Vagina (tissue), 2 donors: ENCODE data around the gene REEP1. TPM values are rescaled to one million over a fixed set of nuclear protein-coding genes. Genes with fewer than 3 reads are reported as not detected.
A peak's percentile ranks its signal among the peaks of the same experiment; 100 is the strongest.

ENCODE experiments used
- DNase-seq, 2 donors: peaks; one replicate each; pipeline ENCODE4 v3.0.0-alpha.2; 2017; ENCODE audit errors: extremely low spot score in 2 of 2
- H3K27ac ChIP-seq: fragments of 200-600 bp; sonication (generic); one replicate; pipeline ENCODE4 v1.5.1; 2019
- H3K27me3 ChIP-seq: fragments of 200-600 bp; sonication (generic); one replicate; pipeline ENCODE4 v1.5.1; 2019
- H3K36me3 ChIP-seq, 2 donors: fragments of 200-600 bp; sonication (generic); one replicate each; pipeline ENCODE4 v1.5.1; 2017 to 2019
- H3K4me1 ChIP-seq: fragments of 200-600 bp; sonication (generic); one replicate; pipeline ENCODE4 v1.5.1; 2019
- H3K4me3 ChIP-seq, 2 donors: fragments of 200-600 bp; sonication (generic); 1 replicate in 1 of 2; 2 replicates in 1 of 2; pipeline ENCODE4 v1.5.1; 2016 to 2019
- H3K9me3 ChIP-seq: fragments of 200-600 bp; sonication (generic); one replicate; pipeline ENCODE4 v1.5.1; 2019
- POLR2A ChIP-seq, 2 donors: fragments of 450-650 bp; IDR thresholded peaks; one replicate each; pipeline ENCODE4 v1.6.1; 2017; ENCODE audit warnings: antibody characterized with exemption in 2 of 2, mild to moderate bottlenecking in 2 of 2, moderate library complexity in 2 of 2
- POLR2AphosphoS5 ChIP-seq, 2 donors: sonication (generic); formaldehyde crosslinking; IDR thresholded peaks; one replicate each; pipeline ENCODE4 v1.9.0; 2017; ENCODE audit warnings: antibody characterized with exemption in 2 of 2, mild to moderate bottlenecking in 2 of 2, low read depth in 1 of 2; ENCODE audit not compliant: insufficient read depth in 1 of 2
- intact Hi-C: fragments of 100-400 bp; cut with DNase I; formaldehyde crosslinking; loops from one replicate; pipeline ENCODE4 v1.15.1; 2023
- total RNA-seq: library from RNA; depleted of rRNA; stranded (reverse); fragments of >200 nt; gene quantifications from one replicate; pipeline ENCODE4 v1.2.3, GENCODE V29; 2016
- TF ChIP-seq, protein P1 (sequence below), 3 experiments: fragments of 450-650 bp in 2 of 3; fragments of 200-600 bp in 1 of 3; sonication (generic) in 1 of 3; IDR thresholded peaks; one replicate each; pipeline ENCODE4 v1.5.1; 2017 to 2019; ENCODE audit warnings: antibody characterized with exemption in 3 of 3, mild to moderate bottlenecking in 2 of 3, moderate library complexity in 2 of 3

Gene REEP1
- total RNA-seq, 1 donor from 2014 or later = 13.5 TPM

DNA sequence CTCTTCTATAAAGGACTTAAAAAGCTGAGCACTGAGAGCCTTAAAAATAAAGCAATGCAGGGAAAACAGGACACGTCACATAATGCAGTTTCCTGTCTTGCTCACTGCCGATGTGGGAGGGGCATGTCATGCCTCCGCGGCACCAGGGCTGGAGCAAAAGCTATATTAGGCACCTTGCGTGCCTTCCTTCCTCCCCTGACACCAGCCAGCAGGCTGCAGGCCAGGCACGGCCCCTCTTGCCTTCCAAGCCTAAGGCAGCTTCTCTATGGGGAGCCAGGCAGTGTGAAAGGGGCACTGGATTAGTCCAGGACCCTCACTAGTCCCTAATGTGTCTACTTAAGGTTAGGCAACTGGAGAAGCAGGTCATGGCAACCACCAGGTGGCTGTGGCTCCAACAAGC, 111.8 kb downstream of the REEP1 start:
- H3K36me3 ChIP-seq = no peaks in the 10 kb centered on the region
- no peaks in the 10 kb centered on the region for H3K27me3 ChIP-seq
- H3K27ac ChIP-seq = peak overlapping the region; percentile 88
- intact Hi-C loops = loop anchor here (10.0 kb wide), 2 partner anchors 59 to 219 kb away; partner anchors contain the start of gene KDM3A
- H3K9me3 ChIP-seq = no peaks in the 10 kb centered on the region
- H3K4me1 ChIP-seq = peaks cover 32% of the 10 kb centered on the region
- no peak for DNase-seq
- H3K4me3 ChIP-seq = no peak overlapping the region
- TF ChIP-seq, protein P1, sequence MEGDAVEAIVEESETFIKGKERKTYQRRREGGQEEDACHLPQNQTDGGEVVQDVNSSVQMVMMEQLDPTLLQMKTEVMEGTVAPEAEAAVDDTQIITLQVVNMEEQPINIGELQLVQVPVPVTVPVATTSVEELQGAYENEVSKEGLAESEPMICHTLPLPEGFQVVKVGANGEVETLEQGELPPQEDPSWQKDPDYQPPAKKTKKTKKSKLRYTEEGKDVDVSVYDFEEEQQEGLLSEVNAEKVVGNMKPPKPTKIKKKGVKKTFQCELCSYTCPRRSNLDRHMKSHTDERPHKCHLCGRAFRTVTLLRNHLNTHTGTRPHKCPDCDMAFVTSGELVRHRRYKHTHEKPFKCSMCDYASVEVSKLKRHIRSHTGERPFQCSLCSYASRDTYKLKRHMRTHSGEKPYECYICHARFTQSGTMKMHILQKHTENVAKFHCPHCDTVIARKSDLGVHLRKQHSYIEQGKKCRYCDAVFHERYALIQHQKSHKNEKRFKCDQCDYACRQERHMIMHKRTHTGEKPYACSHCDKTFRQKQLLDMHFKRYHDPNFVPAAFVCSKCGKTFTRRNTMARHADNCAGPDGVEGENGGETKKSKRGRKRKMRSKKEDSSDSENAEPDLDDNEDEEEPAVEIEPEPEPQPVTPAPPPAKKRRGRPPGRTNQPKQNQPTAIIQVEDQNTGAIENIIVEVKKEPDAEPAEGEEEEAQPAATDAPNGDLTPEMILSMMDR (IDR thresholded peaks at IDR 0.05) = no peak
- peak; percentile 39 to 91 for TF ChIP-seq POLR2AphosphoS5 (IDR thresholded peaks at IDR 0.05; ENCODE audit: insufficient read depth in 1 of 2, low read depth in 1 of 2)

DNA sequence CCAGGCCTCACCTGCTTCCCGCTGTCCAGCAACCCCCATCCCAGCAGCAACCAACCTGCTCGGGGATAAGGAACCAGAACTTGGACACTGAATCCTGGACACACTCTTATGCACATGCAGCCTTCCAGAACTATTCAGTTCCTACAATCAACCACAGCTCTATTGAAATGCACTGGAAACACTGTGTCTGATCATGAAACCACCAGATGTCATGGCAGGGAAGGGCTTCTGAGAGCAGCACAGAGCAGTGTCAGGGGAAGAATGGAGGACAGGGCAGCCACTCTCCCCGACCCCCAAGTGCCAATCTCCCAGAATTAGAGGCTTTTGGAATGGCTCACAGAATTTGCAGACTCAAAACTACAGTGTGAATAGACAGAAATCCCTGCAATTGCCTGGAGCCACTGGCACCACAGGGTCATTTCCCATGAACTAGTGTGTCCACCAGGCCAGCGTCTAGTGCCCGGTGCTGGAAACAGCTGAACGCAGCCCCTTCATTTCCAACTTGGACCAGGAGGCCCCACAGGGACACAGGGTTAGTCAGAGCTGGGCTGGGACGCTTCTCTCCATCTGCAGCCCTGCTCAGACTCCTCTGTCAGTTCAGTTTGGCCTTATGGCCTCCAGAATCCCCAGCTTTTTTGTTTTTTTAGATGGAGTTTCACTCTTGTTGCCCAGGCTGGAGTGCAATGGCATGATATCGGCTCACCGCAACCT, 112.6 kb downstream of the REEP1 start:
- H3K36me3 ChIP-seq = no peaks in the 10 kb centered on the region
- DNase-seq = no peak
- TF ChIP-seq POLR2AphosphoS5 (IDR thresholded peaks at IDR 0.05; ENCODE audit: insufficient read depth in 1 of 2, low read depth in 1 of 2) = no peak
- TF ChIP-seq POLR2A (IDR thresholded peaks at IDR 0.05) = no peak
- TF ChIP-seq, protein P1 (IDR thresholded peaks at IDR 0.05) = no peak
- H3K27me3 ChIP-seq = no peaks in the 10 kb centered on the region
- H3K4me1 ChIP-seq = peaks cover 32% of the 10 kb centered on the region
- no peaks in the 10 kb centered on the region for H3K9me3 ChIP-seq
- H3K27ac ChIP-seq = peak overlapping the region; percentile 88
- intact Hi-C loops = loop anchor here (5.0 to 10.0 kb wide), 3 partner anchors 60 to 220 kb away; partner anchors contain the start of gene KDM3A
- H3K4me3 ChIP-seq = no peak overlapping the region

DNA sequence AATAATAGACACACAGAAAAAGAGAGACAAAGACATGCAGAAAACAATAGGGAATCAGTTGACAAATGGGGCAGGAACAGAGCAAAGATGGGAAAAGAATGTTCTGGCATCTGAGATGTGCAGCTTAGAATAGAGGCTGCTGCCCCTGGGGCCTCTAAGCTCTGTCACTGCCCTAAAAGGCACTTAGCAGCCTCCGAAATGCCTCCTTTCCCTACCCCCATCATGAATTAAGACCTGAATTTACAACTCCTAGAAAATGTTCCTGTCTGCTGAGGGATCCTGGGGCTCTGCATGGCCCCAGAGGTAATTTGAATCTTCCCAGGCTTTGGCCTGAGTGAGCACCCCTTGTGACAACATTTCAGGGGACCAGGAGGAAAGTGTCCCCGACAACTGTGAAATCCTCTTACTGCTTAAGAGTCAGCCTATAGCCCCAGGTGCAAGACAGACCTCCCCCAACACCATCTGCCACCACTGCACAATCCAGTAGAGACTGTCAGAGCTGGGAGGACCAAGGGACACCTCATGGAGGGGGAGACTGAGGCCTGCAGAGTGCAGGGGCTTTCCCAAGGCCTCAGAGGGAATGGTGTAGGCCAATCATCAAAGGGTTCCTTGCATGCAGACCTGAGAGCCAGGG, 113.4 kb downstream of the REEP1 start:
- intact Hi-C loops = loop anchor here (5.0 to 10.0 kb wide), 3 partner anchors 61 to 221 kb away; partner anchors contain the start of gene KDM3A

DNA sequence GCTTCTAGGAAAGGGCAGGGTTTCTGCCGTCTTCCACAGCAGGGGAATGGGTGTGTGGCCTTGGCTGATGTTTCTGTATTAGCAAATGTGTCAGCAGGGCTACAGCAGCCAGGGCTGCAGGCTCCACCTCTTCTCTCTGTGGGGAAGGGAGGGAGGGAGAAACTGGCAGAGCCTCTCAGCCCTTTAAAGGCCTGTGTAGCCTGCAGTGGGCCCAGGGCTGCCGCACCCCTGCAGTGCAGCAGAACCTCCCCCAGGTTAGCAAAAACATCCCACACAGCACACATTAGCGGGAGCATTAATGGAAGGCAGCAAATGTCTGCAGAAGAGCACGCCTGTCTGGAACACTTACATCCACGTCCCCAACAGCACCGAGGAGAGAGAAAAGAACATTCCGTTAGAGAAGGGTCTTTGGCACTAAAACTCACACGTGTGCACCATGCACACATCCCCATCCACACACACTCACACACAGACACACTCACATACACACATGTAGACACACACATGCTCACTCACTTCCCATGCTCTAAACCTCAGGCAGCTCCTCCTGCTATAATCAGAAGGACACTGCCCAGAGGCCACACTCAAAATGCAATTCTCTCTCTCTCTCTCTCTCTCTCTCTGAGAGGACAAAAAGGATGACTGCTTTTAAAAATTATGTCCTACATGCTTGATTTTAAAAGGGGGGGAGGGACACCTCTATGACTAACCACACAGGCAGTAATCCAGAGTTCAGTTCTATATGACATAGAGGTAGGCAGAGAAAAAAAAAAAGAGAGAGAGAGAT, 114.1 kb downstream of the REEP1 start:
- no peak for DNase-seq
- H3K4me1 ChIP-seq = peaks cover 32% of the 10 kb centered on the region
- H3K4me3 ChIP-seq = no peak overlapping the region
- peak overlapping the region; percentile 88 for H3K27ac ChIP-seq
- no peaks in the 10 kb centered on the region for H3K36me3 ChIP-seq
- peak; percentile 32 to 54 for TF ChIP-seq POLR2AphosphoS5 (IDR thresholded peaks at IDR 0.05; ENCODE audit: insufficient read depth in 1 of 2, low read depth in 1 of 2)
- TF ChIP-seq, protein P1 (IDR thresholded peaks at IDR 0.05) = no peak
- intact Hi-C loops = loop anchor here (5.0 to 10.0 kb wide), 3 partner anchors 61 to 221 kb away; partner anchors contain the start of gene KDM3A
- H3K27me3 ChIP-seq = no peaks in the 10 kb centered on the region
- no peaks in the 10 kb centered on the region for H3K9me3 ChIP-seq

More for the DNA sequence above, 113.4 kb downstream of the REEP1 start:
- H3K4me3 ChIP-seq = no peak overlapping the region
- H3K27ac ChIP-seq = peak overlapping the region; percentile 88
- no peaks in the 10 kb centered on the region for H3K27me3 ChIP-seq
- no peak for DNase-seq
- no peaks in the 10 kb centered on the region for H3K36me3 ChIP-seq
- no peaks in the 10 kb centered on the region for H3K9me3 ChIP-seq
- TF ChIP-seq, protein P1 (IDR thresholded peaks at IDR 0.05) = no peak
- TF ChIP-seq POLR2AphosphoS5 (IDR thresholded peaks at IDR 0.05; ENCODE audit: insufficient read depth in 1 of 2, low read depth in 1 of 2) = no peak
- TF ChIP-seq POLR2A (IDR thresholded peaks at IDR 0.05) = no peak
- H3K4me1 ChIP-seq = peaks cover 32% of the 10 kb centered on the region
